ENCODE data around the gene SEMA6A. TPM values are rescaled to one million over a fixed set of nuclear protein-coding genes. Genes with fewer than 3 reads are reported as not detected.

The SEMA6A gene
- total RNA-seq, 1 experiment from 2014 or later, result 0.61 TPM

- no peak overlapping the region for H3K27ac ChIP-seq
- H3K36me3 ChIP-seq, result no peaks in the 10 kb centered on the region
- peak in 1 of 2 experiments; percentile 53 for DNase-seq (ENCODE audit: low read depth in 1 of 2, low spot score in 2 of 2)
- H3K4me3 ChIP-seq, result peak overlapping the region; percentile 37
- peaks cover 64% of the 10 kb centered on the region for H3K27me3 ChIP-seq (replicated peaks)
- H3K4me1 ChIP-seq (replicated peaks), result peaks cover 29% of the 10 kb centered on the region
- no peaks in the 10 kb centered on the region for H3K9me3 ChIP-seq (replicated peaks)
Measured at GRCh38 chr5:116572350-116573278, 2.0 kb downstream of the SEMA6A start.

- no peaks in the 10 kb centered on the region for H3K36me3 ChIP-seq
- no peak overlapping the region for H3K27ac ChIP-seq
- no peak overlapping the region for H3K4me3 ChIP-seq
- DNase-seq (ENCODE audit: low read depth in 1 of 2, low spot score in 2 of 2), result no peak
- H3K27me3 ChIP-seq (replicated peaks), result peaks cover 58% of the 10 kb centered on the region
- peaks cover 29% of the 10 kb centered on the region for H3K4me1 ChIP-seq (replicated peaks)
- H3K9me3 ChIP-seq (replicated peaks), result no peaks in the 10 kb centered on the region
Measured at GRCh38 chr5:116571568-116572349, 2.9 kb downstream of the SEMA6A start.

DNA sequence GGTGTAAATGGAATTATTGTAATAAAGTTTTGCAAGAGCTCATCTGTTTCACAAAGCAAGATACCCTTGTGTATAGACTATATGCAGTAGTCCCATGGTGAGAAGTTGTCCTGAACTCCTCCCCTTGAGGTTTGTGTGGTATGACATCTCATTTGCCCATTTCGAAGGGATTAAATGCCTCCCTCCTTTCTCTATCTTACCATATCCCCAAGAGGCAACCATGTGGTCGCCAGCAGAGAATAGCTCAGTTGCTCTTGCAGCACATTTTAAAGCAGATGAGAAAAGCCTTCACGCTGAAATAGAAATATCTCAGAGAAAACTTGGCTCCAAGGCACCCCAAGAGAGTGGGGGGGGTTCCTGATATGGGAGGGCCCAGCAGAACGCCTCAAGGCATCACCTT is 4.6 kb downstream of the SEMA6A start:
- no peak for DNase-seq (ENCODE audit: low read depth in 1 of 2, low spot score in 2 of 2)
- H3K36me3 ChIP-seq, result no peaks in the 10 kb centered on the region
- H3K4me1 ChIP-seq (replicated peaks), result peaks cover 19% of the 10 kb centered on the region
- H3K4me3 ChIP-seq, result no peak overlapping the region
- no peak overlapping the region for H3K27ac ChIP-seq
- peaks cover 43% of the 10 kb centered on the region for H3K27me3 ChIP-seq (replicated peaks)
- H3K9me3 ChIP-seq (replicated peaks), result no peaks in the 10 kb centered on the region

- no peaks in the 10 kb centered on the region for H3K4me1 ChIP-seq (replicated peaks)
- no peak for DNase-seq (ENCODE audit: low read depth in 1 of 2, low spot score in 2 of 2)
- no peak overlapping the region for H3K27ac ChIP-seq
Measured at GRCh38 chr5:116567106-116567505, 7.5 kb downstream of the SEMA6A start.

GRCh38 chr5:116566251-116566650 is 8.4 kb downstream of the SEMA6A start:
- H3K36me3 ChIP-seq, result no peaks in the 10 kb centered on the region
- no peaks in the 10 kb centered on the region for H3K9me3 ChIP-seq (replicated peaks)
- H3K27me3 ChIP-seq (replicated peaks), result peaks cover 10% of the 10 kb centered on the region
- no peak overlapping the region for H3K4me3 ChIP-seq
- DNase-seq (ENCODE audit: low read depth in 1 of 2, low spot score in 2 of 2), result no peak
- no peaks in the 10 kb centered on the region for H3K4me1 ChIP-seq (replicated peaks)
- H3K27ac ChIP-seq, result no peak overlapping the region

More at GRCh38 chr5:116567106-116567505, 7.5 kb downstream of the SEMA6A start:
- H3K9me3 ChIP-seq (replicated peaks), result no peaks in the 10 kb centered on the region
- no peaks in the 10 kb centered on the region for H3K36me3 ChIP-seq
- H3K4me3 ChIP-seq, result no peak overlapping the region
- H3K27me3 ChIP-seq (replicated peaks), result peaks cover 16% of the 10 kb centered on the region

DNA sequence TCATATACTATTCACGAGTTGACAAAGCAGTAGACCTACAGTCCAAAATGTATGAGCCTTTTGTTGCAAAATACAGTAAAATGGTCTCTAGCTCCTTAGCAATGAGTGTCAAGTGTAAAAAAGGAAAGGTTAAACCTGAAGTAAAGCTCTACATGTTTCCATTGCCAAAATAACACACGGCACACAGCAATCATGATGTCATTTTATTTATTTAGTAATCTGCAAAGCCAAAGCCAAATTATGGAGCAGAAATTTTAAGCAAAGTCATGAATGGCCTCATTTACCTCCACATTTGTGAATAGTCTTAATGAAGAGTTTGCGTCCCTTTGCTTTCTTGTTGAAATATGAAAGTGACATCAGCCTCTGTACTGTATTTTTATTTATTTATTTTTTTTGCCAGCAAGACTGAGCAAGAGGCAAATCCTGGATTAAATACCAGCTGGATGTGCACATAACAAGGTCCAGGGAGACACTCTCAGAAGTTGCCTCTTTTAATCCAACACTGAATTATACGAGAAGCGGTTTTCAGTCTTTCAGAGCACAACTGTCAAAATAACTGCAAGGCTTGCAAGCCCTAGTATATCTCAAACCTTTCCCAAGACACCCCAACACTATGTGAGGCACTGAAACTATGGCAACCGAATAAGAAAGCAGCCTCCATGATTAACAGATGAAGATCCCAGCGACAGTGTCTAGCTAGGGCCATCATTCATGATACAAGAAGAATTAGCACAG is 9.7 kb downstream of the SEMA6A start:
- Histone ChIP-seq H3K9me3 (replicated peaks) (no peaks in the 10 kb centered on the region), H3K36me3 (no peaks in the 10 kb centered on the region), H3K27me3 (replicated peaks) (no peaks in the 10 kb centered on the region), H3K4me3 (no peak overlapping the region), H3K4me1 (replicated peaks) (no peaks in the 10 kb centered on the region), H3K27ac (no peak overlapping the region)
- no peak for DNase-seq (ENCODE audit: low read depth in 1 of 2, low spot score in 2 of 2)

- no peak overlapping the region for H3K27ac ChIP-seq
- DNase-seq (ENCODE audit: low read depth in 1 of 2, low spot score in 2 of 2), result no peak
- no peak overlapping the region for H3K4me3 ChIP-seq
- no peaks in the 10 kb centered on the region for H3K4me1 ChIP-seq (replicated peaks)
- H3K27me3 ChIP-seq (replicated peaks), result no peaks in the 10 kb centered on the region
- no peaks in the 10 kb centered on the region for H3K36me3 ChIP-seq
- H3K9me3 ChIP-seq (replicated peaks), result no peaks in the 10 kb centered on the region
Measured at GRCh38 chr5:116564312-116564711, 10.3 kb downstream of the SEMA6A start.

- no peaks in the 10 kb centered on the region for H3K4me1 ChIP-seq (replicated peaks)
- no peaks in the 10 kb centered on the region for H3K27me3 ChIP-seq (replicated peaks)
- no peaks in the 10 kb centered on the region for H3K9me3 ChIP-seq (replicated peaks)
- H3K4me3 ChIP-seq, result no peak overlapping the region
- no peaks in the 10 kb centered on the region for H3K36me3 ChIP-seq
- DNase-seq (ENCODE audit: low read depth in 1 of 2, low spot score in 2 of 2), result no peak
- H3K27ac ChIP-seq, result no peak overlapping the region
Measured at GRCh38 chr5:116563736-116564308, 10.8 kb downstream of the SEMA6A start.

- H3K4me1 ChIP-seq (replicated peaks), result no peaks in the 10 kb centered on the region
- H3K27me3 ChIP-seq (replicated peaks), result no peaks in the 10 kb centered on the region
- no peaks in the 10 kb centered on the region for H3K9me3 ChIP-seq (replicated peaks)
- H3K36me3 ChIP-seq, result no peaks in the 10 kb centered on the region
- no peak overlapping the region for H3K27ac ChIP-seq
- DNase-seq (ENCODE audit: low read depth in 1 of 2, low spot score in 2 of 2), result no peak
- no peak overlapping the region for H3K4me3 ChIP-seq
Measured at GRCh38 chr5:116562669-116563068, 12.0 kb downstream of the SEMA6A start.

DNA sequence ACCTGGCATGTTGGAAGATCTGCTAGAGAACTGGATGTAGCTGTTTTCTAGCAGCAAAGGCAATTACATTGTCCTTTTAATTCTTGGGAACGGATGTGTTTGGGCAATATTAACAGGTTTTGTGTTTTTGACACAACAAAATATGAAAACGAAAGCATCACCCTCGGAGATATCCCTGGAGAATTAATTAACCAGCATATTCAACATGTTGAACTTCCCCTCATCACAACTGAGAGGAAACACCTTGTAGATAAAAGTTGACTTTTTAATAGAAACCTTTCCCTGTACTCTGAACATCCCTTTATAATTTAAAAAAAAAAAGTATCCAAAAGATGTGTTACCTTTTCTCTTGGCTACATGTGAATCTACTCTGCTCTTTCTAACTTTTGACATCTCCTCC is 13.0 kb downstream of the SEMA6A start:
- no peaks in the 10 kb centered on the region for H3K4me1 ChIP-seq (replicated peaks)
- H3K36me3 ChIP-seq, result no peaks in the 10 kb centered on the region
- no peak overlapping the region for H3K4me3 ChIP-seq
- H3K27me3 ChIP-seq (replicated peaks), result no peaks in the 10 kb centered on the region
- H3K9me3 ChIP-seq (replicated peaks), result no peaks in the 10 kb centered on the region
- DNase-seq (ENCODE audit: low read depth in 1 of 2, low spot score in 2 of 2), result no peak
- H3K27ac ChIP-seq, result no peak overlapping the region

GRCh38 chr5:116559673-116560164 is 14.9 kb downstream of the SEMA6A start:
- H3K4me3 ChIP-seq, result no peak overlapping the region
- no peaks in the 10 kb centered on the region for H3K9me3 ChIP-seq (replicated peaks)
- no peaks in the 10 kb centered on the region for H3K36me3 ChIP-seq
- no peak overlapping the region for H3K27ac ChIP-seq
- H3K4me1 ChIP-seq (replicated peaks), result no peaks in the 10 kb centered on the region
- H3K27me3 ChIP-seq (replicated peaks), result no peaks in the 10 kb centered on the region
- no peak for DNase-seq (ENCODE audit: low read depth in 1 of 2, low spot score in 2 of 2)

DNA sequence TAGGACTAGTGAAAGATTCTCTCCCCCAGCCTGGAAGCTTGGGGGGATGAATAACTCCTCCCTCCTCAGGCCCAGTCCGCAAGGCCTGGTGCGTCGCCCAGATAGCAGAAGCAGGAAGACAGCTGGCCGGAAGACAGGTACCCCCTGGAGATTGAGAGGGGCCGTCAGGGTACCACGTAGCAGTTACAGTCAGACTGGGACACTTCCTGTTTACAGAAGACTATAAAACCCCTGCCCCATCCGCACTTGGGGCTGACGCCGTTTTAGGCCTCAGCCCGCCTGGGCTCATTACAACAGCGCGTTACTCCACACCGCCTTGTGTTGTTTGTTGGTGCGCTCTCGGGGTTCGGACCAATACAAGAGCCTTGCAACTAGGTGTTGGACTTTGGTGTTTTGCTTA is 15.4 kb downstream of the SEMA6A start:
- no peaks in the 10 kb centered on the region for H3K27me3 ChIP-seq (replicated peaks)
- no peak for DNase-seq (ENCODE audit: low read depth in 1 of 2, low spot score in 2 of 2)
- H3K27ac ChIP-seq, result no peak overlapping the region
- no peak overlapping the region for H3K4me3 ChIP-seq
- H3K4me1 ChIP-seq (replicated peaks), result no peaks in the 10 kb centered on the region
- no peaks in the 10 kb centered on the region for H3K36me3 ChIP-seq
- no peaks in the 10 kb centered on the region for H3K9me3 ChIP-seq (replicated peaks)

GRCh38 chr5:116557669-116558271 is 16.9 kb downstream of the SEMA6A start:
- DNase-seq (ENCODE audit: low read depth in 1 of 2, low spot score in 2 of 2), result peak in 1 of 2 experiments; percentile 26
- no peaks in the 10 kb centered on the region for H3K27me3 ChIP-seq (replicated peaks)
- no peak overlapping the region for H3K4me3 ChIP-seq

More at GRCh38 chr5:116557669-116558271, 16.9 kb downstream of the SEMA6A start:
- H3K27ac ChIP-seq, result no peak overlapping the region
- no peaks in the 10 kb centered on the region for H3K9me3 ChIP-seq (replicated peaks)
- no peaks in the 10 kb centered on the region for H3K36me3 ChIP-seq
- H3K4me1 ChIP-seq (replicated peaks), result no peaks in the 10 kb centered on the region

Measured in SJSA1 (cell line).